ENCODE data around the gene EMILIN2.

EMILIN2 gene

DNA sequence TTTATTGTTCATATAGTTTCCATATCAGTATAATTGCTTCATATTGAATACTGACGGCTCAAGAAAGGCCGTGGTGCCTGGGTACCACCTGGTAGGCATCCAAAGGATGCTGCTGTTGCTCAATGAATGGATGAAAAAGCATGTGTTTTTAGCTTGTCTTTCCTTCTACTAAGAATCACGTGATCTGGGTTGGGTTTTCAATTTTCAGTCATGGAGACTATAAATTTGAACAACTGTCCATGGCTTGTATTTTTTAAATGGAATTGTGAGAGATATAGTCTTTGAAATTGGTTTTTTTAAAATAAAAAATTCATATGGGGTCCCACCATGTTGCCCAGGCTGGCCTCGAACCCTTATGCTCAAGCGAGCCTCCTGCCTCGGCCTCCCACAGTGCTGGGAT is 25.3 kb downstream of the EMILIN2 start:
- DNase-seq (ENCODE audit: low read depth in 4 of 4, low spot score in 1 of 4): no peak

DNA sequence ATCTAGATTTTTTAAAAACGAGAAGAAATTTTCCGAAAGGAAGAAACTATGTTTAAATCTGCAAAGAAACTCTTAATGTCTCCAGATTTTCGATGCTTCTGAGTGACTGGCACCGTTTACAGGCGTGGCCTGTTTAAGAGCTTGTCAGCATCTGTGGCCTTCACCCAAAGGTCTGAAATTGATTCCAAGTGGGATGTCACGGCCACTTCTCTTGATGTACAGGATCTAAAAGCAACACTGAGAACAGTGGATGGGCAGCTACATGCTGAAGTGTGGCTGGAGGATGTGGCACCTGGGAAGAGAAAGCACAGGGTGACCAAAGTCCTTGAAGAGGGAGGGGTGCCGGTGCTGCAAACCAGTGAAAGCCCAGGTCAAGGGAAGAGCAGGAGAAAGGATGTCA is 28.0 kb downstream of the EMILIN2 start:
- DNase-seq (ENCODE audit: low read depth in 4 of 4, low spot score in 1 of 4): no peak

DNA sequence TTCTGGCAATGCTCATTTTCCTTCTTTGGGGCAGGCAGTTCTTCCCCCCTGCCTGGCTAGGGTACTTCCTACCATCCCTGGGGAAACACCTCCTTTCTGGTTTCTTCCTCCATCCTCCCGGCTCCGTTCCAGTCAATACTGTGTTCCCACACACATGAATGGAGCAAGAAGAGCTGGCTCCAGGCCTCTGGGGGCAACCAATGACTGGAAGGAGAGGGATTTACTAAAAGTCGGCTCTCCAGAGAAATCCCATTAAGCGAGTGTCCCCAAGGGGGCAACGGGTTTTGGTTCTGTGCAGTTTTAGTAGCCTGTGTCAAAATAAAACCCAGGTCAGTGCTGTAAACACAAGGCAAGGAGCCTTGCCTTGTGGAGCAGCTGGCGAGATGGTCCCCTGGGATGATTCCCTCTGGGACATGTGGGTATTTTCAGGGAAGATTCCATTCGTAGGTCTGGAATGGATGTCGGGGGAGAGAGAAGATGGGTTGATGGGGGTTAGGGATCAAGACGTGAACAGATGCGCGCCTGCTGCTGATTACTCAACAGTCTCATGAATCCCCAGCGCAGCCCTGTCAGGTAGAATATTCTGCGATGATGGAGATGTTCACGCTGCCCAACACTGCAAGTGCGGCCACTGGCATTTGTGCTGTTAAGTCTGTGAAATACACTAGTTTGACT is 32.0 kb downstream of the EMILIN2 start:
- DNase-seq (ENCODE audit: low read depth in 4 of 4, low spot score in 1 of 4): no peak

DNA sequence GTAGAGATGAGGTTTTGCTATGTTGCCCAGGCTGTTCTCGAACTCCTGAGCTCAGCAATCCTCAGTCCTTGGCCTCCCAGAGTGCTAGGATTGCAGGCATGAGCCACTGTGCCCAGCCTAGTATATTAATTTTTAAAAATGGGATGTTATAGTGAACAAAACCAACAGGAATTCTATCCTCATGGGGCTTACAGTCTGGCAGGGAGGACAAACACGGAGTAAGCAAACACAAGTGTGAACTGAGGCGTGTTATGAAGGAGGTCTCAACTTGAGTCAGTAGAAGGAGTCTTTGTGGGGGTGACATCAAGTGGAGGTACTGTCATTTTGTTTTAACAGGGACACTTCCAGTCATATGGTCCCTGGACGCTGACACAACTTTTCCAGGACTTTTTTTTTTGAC is 33.1 kb downstream of the EMILIN2 start:
- no peak for DNase-seq (ENCODE audit: low read depth in 4 of 4, low spot score in 1 of 4)

DNA sequence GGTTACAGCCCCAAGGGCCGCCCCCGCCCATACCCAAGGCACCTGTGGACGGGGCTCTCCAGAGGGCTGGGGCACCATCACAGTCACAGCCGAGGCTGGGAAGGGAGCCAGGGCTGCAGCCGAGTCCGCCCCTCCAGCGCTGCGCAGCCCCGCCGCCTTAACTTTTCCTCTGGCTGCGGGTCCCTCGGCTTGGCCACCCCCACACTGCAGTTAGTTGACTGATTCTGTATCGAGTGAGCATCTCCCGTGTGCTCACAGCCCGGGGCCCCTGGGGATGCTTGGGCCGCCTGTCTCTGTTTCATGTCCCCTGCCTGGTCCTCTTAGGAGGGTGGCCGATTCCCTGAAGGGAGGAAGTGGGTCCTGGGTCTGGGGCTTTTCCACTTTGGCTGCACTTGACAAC is 33.7 kb downstream of the EMILIN2 start:
- no peak for DNase-seq (ENCODE audit: low read depth in 4 of 4, low spot score in 1 of 4)

DNA sequence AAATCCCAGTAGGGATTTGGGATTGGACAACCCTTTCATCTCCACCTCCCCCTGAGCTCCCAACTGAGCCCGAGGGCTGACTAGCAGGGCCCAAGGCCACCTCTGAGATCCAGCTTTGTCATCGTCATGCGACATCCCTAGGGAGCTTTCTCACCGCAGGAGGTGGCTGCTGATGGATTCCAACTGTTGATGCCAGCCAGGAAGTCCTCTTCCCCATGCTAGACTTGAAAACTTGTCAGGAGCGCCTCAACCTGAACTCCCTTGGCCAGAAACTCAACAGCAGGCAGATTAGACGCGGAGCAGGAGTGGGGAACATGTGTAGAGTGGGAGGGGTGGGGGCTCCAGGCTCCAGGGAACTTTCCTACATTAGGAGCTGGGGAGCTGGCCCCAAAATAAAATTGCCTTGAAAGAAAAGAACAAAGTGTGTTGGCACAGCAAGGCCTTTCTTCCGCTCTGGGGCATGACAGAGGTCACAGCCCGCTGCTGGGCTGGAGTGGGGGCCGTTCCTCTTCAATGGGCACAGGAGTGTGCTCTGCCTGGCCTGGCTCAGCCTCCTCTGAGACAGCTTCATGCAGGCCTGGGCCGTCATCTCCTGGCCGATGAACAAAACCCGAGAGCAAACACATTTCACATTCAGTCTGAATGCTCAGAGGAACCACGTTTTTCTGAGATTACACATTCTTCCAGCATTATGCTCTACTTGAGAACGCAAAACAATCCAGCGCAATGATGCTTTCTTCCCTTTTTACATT is 34.5 kb downstream of the EMILIN2 start:
- DNase-seq (ENCODE audit: low read depth in 4 of 4, low spot score in 1 of 4): no peak

DNA sequence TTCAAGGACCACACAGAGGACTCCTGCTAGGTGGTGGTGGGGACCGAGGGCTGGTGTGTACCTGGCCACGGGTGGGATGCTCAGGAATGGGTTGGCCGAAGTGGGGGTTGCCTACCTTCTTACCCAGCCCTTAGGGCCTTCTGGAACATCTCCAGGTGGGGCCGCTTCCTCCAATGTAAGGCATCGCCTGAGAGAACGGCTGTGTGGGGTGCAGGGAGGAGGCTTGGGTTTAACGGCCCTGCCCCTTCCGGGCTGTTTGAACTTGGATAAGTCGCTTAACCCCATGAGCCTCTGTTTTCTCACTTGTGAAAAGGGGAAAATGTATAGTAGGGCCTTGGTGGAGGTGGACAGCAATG is 35.0 kb downstream of the EMILIN2 start:
- no peak for DNase-seq (ENCODE audit: low read depth in 4 of 4, low spot score in 1 of 4)

DNA sequence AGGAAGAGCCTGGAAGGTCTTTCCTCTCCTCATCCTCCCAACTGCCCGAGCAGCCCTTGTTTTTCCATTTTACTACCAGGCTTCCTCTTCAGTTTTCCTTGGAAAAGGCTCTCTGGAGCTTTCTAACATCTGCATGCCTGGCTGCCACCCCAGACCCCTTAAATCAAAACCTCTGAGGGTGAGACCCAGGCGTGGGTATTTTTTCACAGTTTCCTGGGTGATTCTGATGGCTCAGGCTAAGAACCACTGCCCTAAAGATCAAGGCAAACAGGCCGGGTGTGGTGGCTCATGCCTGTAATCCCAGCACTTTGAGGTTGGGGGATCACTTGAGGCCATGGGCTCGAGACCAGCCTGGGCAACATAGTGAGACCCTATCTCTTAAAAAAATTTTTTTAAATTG is 35.4 kb downstream of the EMILIN2 start:
- no peak for DNase-seq (ENCODE audit: low read depth in 4 of 4, low spot score in 1 of 4)

DNA sequence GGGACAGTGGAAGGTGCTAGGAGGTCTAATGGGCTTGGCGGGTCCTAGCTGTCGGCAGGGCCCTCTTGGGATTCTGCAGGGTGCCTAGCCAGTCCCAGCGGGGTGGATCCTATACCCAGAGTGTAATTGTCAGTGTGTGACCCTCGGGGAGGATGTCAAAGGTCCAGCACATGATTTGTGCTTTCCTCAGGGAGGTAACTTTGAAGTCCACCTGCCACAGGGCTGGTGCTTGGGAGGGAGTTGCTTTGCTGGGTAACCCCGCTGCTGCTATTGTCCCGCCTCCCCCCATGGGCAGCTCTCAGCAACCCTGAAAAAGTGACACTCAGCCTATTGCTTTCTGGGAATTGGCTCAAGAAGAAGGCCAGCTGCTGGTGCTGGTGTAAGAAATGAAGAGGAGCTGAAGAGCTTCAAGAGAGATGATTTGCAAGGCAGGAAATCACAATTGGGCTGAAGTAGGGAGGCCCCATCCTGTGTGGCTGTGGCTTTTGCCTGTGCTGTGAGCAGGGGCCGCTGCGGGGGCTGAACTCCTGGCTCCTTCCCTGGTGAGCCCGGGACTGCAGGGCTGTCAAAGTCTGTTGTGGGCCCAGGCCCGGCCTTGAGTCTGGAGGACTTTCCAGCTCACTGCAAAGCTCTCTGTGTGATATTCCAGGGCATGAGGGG is 36.4 kb downstream of the EMILIN2 start:
- no peak for DNase-seq (ENCODE audit: low read depth in 4 of 4, low spot score in 1 of 4)

DNA sequence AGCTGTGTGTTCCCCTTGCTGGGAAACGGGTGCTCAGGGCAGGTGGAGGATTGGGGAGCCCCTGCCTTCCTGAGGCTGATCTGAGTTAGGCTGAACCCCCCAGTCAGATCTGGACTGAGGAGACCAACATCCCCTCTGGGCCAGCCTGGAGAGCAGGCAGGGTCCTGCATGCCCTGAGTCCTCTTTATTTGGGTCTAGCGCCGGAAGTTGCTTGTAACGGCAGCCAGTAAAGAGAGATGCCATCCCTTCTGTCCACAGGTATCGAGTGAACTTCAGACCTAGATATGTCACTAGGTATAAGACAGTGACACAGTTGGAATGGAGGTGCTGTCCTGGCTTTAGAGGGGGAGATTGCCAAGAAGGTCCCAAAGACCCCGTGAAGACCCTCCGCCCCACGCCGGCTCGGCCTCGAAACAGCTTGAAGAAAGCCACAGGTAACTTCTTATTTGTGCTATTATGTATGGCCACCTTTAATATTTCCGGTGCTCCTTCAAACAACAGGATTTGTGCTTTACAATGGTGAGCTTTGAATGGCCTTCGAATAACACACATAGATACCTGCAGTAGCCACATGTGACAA is 38.0 kb downstream of the EMILIN2 start:
- DNase-seq (ENCODE audit: low read depth in 4 of 4, low spot score in 1 of 4): no peak

DNA sequence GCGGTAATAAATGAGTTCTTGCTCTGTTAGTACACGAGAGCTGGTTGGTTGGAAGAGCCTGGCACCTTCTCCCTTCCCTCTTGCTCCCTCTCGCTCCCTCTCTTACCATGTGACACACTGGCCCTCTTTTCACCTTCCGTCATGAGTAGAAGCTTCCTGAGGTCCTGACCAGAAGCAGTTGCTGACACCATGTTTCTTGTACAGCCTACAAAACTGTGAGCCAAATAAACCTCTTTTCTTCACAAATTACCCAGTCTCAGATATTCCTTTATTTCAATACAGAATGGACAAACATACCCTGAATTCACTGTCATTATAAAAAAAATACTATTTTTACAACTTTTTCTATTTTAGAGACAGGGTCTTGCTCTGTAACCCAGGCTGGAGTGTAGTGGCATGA is 40.7 kb downstream of the EMILIN2 start:
- no peak for DNase-seq (ENCODE audit: low read depth in 4 of 4, low spot score in 1 of 4)

DNA sequence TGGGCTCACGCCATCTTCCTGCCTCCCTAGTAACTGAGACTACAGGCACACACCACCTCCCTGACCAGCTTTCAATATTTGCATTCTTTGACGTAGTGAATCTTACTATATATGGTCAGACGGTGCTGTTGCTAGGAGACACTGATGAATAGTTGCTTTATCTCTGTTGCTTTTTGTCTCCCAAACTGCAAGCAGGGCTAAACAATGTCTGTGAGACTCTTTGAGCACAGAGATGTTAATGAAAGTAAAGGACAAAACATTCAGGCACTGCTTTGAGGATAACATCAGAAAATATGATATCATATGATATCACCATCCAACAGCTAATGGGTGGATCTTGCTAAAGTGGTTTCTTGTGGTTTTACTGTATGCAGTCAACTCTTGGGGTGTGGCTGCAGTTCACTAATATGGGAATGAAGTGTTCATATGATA is 43.0 kb downstream of the EMILIN2 start:
- no peak for DNase-seq (ENCODE audit: low read depth in 4 of 4, low spot score in 1 of 4)

DNA sequence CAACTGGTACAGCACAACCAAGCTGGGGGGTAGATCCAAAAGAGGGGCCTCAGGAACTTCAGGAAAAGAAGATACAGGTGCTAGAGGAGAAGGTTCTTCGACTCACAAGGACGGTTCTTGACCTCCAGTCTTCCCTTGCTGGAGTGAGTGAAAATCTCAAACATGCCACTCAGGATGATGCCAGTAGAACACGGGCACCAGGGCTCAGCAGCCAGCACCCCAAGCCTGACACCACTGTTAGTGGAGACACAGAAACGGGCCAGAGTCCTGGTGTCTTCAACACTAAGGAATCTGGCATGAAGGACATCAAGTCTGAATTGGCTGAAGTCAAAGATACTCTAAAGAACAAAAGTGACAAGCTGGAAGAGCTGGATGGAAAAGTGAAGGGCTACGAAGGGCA is 43.8 kb downstream of the EMILIN2 start:
- no peak for DNase-seq (ENCODE audit: low read depth in 4 of 4, low spot score in 1 of 4)

DNA sequence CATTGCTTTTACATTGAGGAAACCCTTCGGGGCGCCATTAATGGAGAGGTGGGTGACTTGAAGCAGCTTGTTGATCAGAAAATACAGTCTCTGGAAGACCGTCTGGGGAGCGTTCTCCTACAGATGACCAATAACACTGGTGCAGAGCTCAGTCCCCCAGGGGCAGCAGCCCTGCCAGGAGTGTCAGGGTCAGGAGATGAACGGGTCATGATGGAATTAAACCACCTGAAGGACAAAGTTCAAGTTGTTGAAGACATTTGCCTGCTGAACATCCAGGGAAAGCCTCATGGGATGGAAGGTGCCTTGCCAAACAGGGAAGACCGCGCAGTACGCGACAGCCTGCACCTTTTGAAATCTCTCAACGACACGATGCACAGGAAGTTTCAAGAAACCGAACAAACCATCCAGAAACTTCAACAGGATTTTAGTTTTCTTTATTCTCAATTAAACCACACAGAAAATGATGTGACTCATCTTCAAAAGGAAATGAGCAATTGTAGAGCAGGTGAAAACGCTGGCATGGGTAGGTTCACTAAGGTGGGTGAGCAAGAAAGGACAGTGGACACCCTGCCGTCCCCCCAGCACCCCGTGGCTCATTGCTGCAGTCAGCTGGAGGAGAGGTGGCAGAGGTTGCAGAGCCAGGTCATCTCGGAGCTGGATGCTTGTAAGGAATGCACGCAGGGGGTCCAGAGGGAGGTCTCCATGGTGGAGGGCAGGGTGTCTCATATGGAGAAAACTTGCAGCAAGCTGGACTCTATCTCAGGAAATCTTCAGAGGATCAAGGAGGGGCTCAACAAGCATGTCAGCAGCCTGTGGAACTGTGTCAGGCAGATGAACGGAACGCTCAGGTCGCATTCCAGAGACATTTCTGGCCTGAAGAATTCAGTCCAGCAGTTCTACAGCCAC is 45.0 kb downstream of the EMILIN2 start:
- no peak for DNase-seq (ENCODE audit: low read depth in 4 of 4, low spot score in 1 of 4)

DNA sequence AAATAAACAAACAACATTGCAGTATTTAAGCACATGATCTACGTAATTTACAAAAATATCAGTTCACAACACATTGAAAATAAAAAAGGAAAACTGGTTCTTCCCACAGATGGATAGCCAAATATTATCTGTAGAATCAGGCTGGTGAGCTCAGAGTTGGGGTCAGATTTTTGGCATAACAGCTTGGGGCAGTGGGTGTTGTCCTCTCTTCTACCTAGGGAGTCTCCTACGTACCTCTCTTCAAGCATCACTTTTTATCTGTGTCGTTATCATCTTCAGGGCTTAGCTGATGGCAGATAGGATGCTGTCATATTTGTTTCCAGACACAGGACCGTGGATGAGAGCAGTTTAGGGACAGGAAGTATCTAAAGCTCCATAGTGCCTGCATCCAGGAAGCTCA is 46.2 kb downstream of the EMILIN2 start:
- DNase-seq (ENCODE audit: low read depth in 4 of 4, low spot score in 1 of 4): no peak

DNA sequence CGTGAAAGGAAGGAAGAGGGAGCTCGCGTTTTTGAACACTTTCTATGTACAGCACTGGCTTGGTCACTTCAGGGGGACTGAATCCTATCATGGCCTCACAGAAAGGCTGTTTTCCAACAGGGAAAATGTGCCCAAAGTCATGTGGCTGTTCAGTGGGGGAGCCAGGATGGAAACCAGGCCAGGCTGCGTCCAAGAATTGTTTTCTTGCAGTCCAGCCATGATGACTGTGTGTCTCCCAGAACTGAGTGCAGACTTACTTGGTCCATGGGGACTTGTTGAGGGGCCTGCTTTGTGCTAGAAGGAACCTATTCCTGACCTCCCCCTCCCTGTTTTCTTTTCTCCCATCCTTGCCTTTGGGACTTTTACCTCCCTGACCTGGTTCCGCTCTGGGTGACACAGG is 46.9 kb downstream of the EMILIN2 start:
- DNase-seq (ENCODE audit: low read depth in 4 of 4, low spot score in 1 of 4): no peak

DNA sequence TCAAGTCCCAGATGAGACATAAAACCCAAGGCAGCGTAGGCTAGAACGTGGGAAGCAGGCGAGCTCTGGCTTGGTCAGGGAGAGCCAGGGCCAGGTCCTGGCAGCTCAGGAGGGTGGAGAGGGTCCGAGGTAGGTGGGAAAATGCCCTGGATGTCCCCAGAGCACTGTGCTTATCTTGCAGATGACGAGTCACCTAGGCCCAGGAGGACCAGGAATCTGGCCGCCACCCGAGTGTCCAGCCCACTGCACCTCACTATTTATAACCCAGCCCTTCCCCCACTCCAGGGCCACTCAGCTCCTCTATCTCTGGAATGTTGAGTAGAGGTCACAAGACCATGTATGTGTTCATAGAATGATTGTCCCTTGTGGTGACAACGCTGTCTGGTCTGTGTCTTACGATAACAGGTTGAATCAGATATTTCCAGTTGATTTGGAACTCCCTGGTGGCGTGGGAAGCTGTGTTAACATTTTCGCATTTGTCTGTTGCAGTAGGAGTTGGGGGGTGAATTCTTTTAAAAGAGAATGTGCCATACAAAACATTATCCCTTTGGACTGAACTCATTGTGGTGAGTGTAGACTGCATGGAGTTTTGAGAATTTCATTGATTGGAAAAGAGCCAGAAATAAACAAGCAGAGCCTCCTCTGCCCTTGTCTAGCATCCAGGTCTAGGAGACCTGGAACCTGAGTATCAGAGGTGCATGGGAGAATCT is 47.5 kb downstream of the EMILIN2 start:
- DNase-seq (ENCODE audit: low read depth in 4 of 4, low spot score in 1 of 4): no peak

DNA sequence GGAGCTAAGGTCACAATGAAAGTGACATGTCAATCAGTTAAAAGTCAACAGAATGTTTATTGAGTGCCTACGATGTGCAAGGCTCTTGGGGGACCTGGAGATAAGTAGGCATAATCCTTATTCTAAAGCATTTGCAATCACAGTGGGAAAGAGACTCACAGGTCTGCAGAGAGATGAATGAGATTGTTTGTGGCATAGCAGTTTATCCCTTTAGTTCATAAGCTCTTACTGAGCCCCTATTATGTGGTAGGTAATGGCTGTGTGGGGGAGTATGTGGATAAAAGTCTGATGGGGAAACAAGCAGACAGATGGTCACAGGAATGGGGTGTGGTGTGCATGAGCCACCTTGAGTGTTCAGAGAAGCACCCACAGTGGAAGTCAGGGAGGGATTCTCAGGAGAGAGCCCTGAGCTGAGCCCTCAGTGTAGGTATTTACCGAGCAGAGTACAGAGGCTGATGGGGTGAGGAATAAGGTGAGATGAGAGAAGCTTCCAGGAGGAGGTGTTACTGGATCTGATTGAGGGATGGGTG is 48.1 kb downstream of the EMILIN2 start:
- no peak for DNase-seq (ENCODE audit: low read depth in 4 of 4, low spot score in 1 of 4)

DNA sequence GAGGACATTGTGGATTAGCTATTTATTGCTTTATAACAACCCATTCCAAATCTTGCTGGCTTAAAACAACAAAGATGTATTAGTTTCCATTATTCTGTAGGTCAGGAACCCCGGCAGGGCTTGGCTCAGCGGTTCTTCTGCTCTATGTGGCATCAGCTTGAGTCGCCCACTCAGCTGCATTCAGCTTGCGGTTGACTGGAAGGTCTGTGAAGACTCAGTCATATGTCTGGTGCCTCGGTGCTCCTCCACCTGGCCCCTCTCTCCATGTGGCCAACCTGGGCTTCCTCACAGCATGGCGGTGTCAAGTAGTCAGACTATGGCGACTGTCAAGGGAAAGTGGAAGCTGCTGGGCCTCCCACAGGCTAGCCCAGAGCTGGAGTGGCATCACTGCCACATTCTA is 48.6 kb downstream of the EMILIN2 start:
- no peak for DNase-seq (ENCODE audit: low read depth in 4 of 4, low spot score in 1 of 4)

DNA sequence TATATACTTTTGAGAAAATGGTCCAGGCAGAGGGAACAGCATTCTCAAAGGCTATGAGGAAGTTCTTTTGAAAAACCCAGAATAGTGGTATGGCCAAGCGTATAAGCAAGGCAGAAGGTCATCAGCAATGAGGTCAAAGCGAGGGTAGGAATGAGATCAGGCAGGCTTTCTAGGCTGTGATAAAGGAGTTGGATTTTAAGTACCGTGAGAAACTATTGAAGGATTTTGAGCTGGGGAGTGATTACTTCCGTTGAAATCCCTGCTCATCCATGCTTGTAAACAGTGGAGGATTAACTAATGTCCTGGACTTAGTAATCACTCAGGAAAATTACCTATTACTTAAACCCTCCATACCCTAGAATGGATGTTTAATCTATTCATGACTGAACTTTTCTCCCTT is 50.2 kb downstream of the EMILIN2 start:
- no peak for DNase-seq (ENCODE audit: low read depth in 4 of 4, low spot score in 1 of 4)
